B cell (primary cell): ENCODE measurements around the gene SMAD2. TPM values are rescaled to one million over a fixed set of nuclear protein-coding genes. Genes with fewer than 3 reads are reported as not detected.
A peak's percentile ranks its signal among the peaks of the same experiment; 100 is the strongest.

Source experiments
- ATAC-seq: fragments of 200-7000 bp; cut with Tn5 transposase; one replicate; pipeline ENCODE4 v1.10.0; 2021; ENCODE audit warnings: low read depth, mild to moderate bottlenecking, moderate number of reproducible peaks, moderate library complexity
- CTCF ChIA-PET: fragments of 350-600 bp; sonication (Branson Sonifier 250); formaldehyde crosslinking; loops from one replicate; lab custom pipeline; 2021; ENCODE audit warnings: antibody characterized with exemption, inconsistent platforms; lab: Charles Lee
- POLR2A ChIA-PET: fragments of 350-600 bp; sonication (Branson Sonifier 250); formaldehyde crosslinking; loops from one replicate; lab custom pipeline; 2021; ENCODE audit warnings: antibody characterized with exemption; lab: Charles Lee
- DNase-seq: peaks from one replicate; pipeline ENCODE4 v3.0.0; 2013
- H2AFZ ChIP-seq: 2 replicates; pipeline ENCODE4 v1.6.1; 2012; ENCODE audit warnings: mild to moderate bottlenecking, low read depth, low read length; ENCODE audit not compliant: insufficient read depth, poor library complexity, severe bottlenecking
- H3K27ac ChIP-seq, 2 donors: 1 replicate in 1 of 2; 2 replicates in 1 of 2; pipeline ENCODE4 v1.5.1; 2012 to 2013; ENCODE audit warnings: low read length in 2 of 2, mild to moderate bottlenecking in 2 of 2, moderate library complexity in 1 of 2
- H3K27me3 ChIP-seq, 4 experiments: fragments of 200-600 bp in 1 of 4; sonication (generic) in 1 of 4; replicated peaks in 1 of 4; 1 replicate in 2 of 4; 2 replicates in 2 of 4; pipeline versions ENCODE4 v1.6.1 to v1.7.0; 2013 to 2016; ENCODE audit warnings: low read length in 3 of 4, mild to moderate bottlenecking in 2 of 4, mixed read lengths in 1 of 4, moderate library complexity in 1 of 4; ENCODE audit not compliant: insufficient read depth in 4 of 4, control insufficient read depth in 3 of 4; ENCODE audit errors: control extremely low read depth in 1 of 4
- H3K36me3 ChIP-seq, 2 experiments: replicated peaks in 1 of 2; 1 replicate in 1 of 2; 2 replicates in 1 of 2; pipeline versions ENCODE4 v1.6.1 to v1.7.1; 2013; ENCODE audit warnings: low read length in 1 of 2; ENCODE audit not compliant: insufficient read depth in 2 of 2, control insufficient read depth in 1 of 2; ENCODE audit errors: control extremely low read depth in 1 of 2, extremely low read depth in 1 of 2
- H3K4me1 ChIP-seq, 2 donors: fragments of 200-600 bp in 1 of 2; sonication (generic) in 1 of 2; 1 replicate in 1 of 2; 2 replicates in 1 of 2; pipeline versions ENCODE4 v1.5.1 to v1.6.1; 2013 to 2017; ENCODE audit warnings: low read length in 2 of 2; ENCODE audit not compliant: control insufficient read depth in 2 of 2, insufficient read depth in 2 of 2
- H3K4me2 ChIP-seq: replicated peaks from 2 replicates; pipeline ENCODE3; 2012; ENCODE audit warnings: mild to moderate bottlenecking, low read depth, low read length; ENCODE audit not compliant: poor library complexity, severe bottlenecking
- H3K4me3 ChIP-seq, 5 experiments: fragments of 200-600 bp in 1 of 5; sonication (generic) in 1 of 5; 1 replicate in 3 of 5; 2 replicates in 2 of 5; pipeline versions ENCODE4 v1.5.1 to v1.7.0; 2011 to 2016; ENCODE audit warnings: low read length in 4 of 5, mild to moderate bottlenecking in 4 of 5, low read depth in 2 of 5, control low read depth in 1 of 5, moderate library complexity in 1 of 5; ENCODE audit not compliant: insufficient read depth in 1 of 5; ENCODE audit errors: control extremely low read depth in 1 of 5, extremely low read depth in 1 of 5
- H3K79me2 ChIP-seq: fragments of 200-600 bp; sonication (generic); one replicate; pipeline ENCODE4 v1.6.0; 2016; ENCODE audit warnings: low read length; ENCODE audit not compliant: control insufficient read depth, insufficient read depth
- H3K9ac ChIP-seq: fragments of 200-600 bp; sonication (generic); 2 replicates; pipeline ENCODE4 v1.6.1; 2017; ENCODE audit warnings: mild to moderate bottlenecking, low read length, moderate library complexity
- H3K9me3 ChIP-seq, 3 donors: one replicate each; pipeline versions ENCODE4 v1.6.1 to v1.7.1; 2013; ENCODE audit warnings: low read length in 2 of 3; ENCODE audit not compliant: control insufficient read depth in 2 of 3, insufficient read depth in 1 of 3; ENCODE audit errors: control extremely low read depth in 1 of 3
- H4K20me1 ChIP-seq: 2 replicates; pipeline ENCODE4 v1.6.0; 2012; ENCODE audit warnings: mild to moderate bottlenecking, low read length; ENCODE audit not compliant: insufficient read depth, control insufficient read depth, poor library complexity, severe bottlenecking
- H3K27ac Mint-ChIP-seq: one replicate; pipeline ENCODE4 v1.8.0; 2021; ENCODE audit warnings: mixed read lengths
- H3K27me3 Mint-ChIP-seq: one replicate; pipeline ENCODE4 v1.8.0; 2021; ENCODE audit warnings: mixed read lengths
- H3K4me1 Mint-ChIP-seq: one replicate; pipeline ENCODE4 v1.8.0; 2021; ENCODE audit warnings: mixed read lengths
- H3K4me3 Mint-ChIP-seq: one replicate; pipeline ENCODE4 v1.8.0; 2021; ENCODE audit warnings: mixed read lengths
- H3K9me3 Mint-ChIP-seq: one replicate; pipeline ENCODE4 v1.8.0; 2022; ENCODE audit warnings: mixed read lengths; ENCODE audit not compliant: insufficient read depth
- CTCF ChIP-seq: fragments of 200-600 bp; IDR thresholded peaks from one replicate; pipeline ENCODE4 v1.8.0; 2022; ENCODE audit warnings: antibody characterized with exemption, mild to moderate bottlenecking
- EZH2 ChIP-seq: IDR thresholded peaks from 2 replicates; pipeline ENCODE4 v1.6.1; 2012; ENCODE audit warnings: borderline replicate concordance, low read depth, mild to moderate bottlenecking, moderate library complexity, low read length; ENCODE audit not compliant: insufficient read depth, poor library complexity, severe bottlenecking
- WGBS: methylation state at CpG from one replicate; pipeline ENCODE4 v1.1.5; 2013; ENCODE audit warnings: missing lambda C conversion rate; ENCODE audit not compliant: insufficient coverage; 5-methylcytosine and 5-hydroxymethylcytosine counted together
- intact Hi-C: fragments of 100-400 bp; cut with micrococcal nuclease; formaldehyde crosslinking; loops from one replicate; pipeline ENCODE4 v1.10.0; 2022
- polyA plus RNA-seq: library from polyadenylated mRNA; depleted of rRNA; stranded (reverse); fragments of >200 nt; gene quantifications from 2 replicates; pipeline ENCODE4 v1.2.3, GENCODE V29; 2012
- total RNA-seq, 2 donors: library from RNA; stranded (reverse); fragments of 120-200 nt in 1 of 2; gene quantifications; 1 replicate in 1 of 2; 2 replicates in 1 of 2; pipeline versions ENCODE4 v1.2.3 to v1.2.4, GENCODE V29; 2013 to 2022

SMAD2 gene
- total and polyA plus RNA-seq, 2 donors (not counting 1 experiment from before 2014, with no cell fraction given), result 23.4 to 139 TPM

- H2AFZ ChIP-seq, result peak overlapping the region; percentile 82
Observed at GRCh38 chr18:47930931-47931717, 665 bp upstream of the SMAD2 start.

More at GRCh38 chr18:47930931-47931717, 665 bp upstream of the SMAD2 start:
- under 1% methylated on average over 102 of the region's 107 CpGs for WGBS
- peaks cover 22 to 23% of the 10 kb centered on the region in 2 donors for H3K4me1 ChIP-seq
- Mint-ChIP-seq H3K9me3 (no peaks in the 10 kb centered on the region), H3K27me3 (peaks cover 6% of the 10 kb centered on the region), H3K4me3 (peak overlapping the region; percentile 85), H3K4me1 (peaks cover 37% of the 10 kb centered on the region), H3K27ac (peak overlapping the region; percentile 85)
- peaks cover 37% of the 10 kb centered on the region for H4K20me1 ChIP-seq
- H3K4me3 ChIP-seq, result peak overlapping the region; percentile 56 to 91 (median 64)
- no peaks in the 10 kb centered on the region for H3K36me3 ChIP-seq
- no peaks in the 10 kb centered on the region for H3K27me3 ChIP-seq
- CTCF ChIA-PET, result no interaction called here
- peaks cover 41% of the 10 kb centered on the region for H3K79me2 ChIP-seq
- intact Hi-C loops, result loop anchor here (1.0 to 10.0 kb wide), 8 partner anchors 22 to 1756 kb away; partner anchors contain the start of genes C18orf32, HDHD2 and IER3IP1
- peak overlapping the region; percentile 74 for H3K9ac ChIP-seq
- peaks cover 0 to 5% (median 0%) of the 10 kb centered on the region in 3 donors for H3K9me3 ChIP-seq
- DNase-seq, result peak; percentile 97
- peak; percentile 79 for ATAC-seq
- POLR2A ChIA-PET, result interaction anchor here (0.6 to 1.9 kb wide), 3 partner anchors 36 to 68 kb away, joined by 3 to 10 read pairs (median 3); no protein-coding TSS in a partner anchor
- H3K4me2 ChIP-seq, result peak overlapping the region; percentile 88
- TF ChIP-seq CTCF (no peak), EZH2 (no peak)
- H3K27ac ChIP-seq, result peak overlapping the region; percentile 91 to 94
